Liver (tissue), 3 donors: ENCODE results near the gene KRTAP20-3.

Experiments
- FOXA1 ChIP-seq: IDR thresholded peaks from 2 replicates; pipeline ENCODE4 v1.6.1; 2016; ENCODE audit warnings: antibody characterized with exemption
- GABPA ChIP-seq, 2 donors: IDR thresholded peaks in 1 of 2; conservative IDR thresholded peaks in 1 of 2; 2 replicates each; pipeline ENCODE4 v1.6.1; 2016; ENCODE audit warnings: antibody characterized with exemption in 2 of 2, mild to moderate bottlenecking in 1 of 2, moderate library complexity in 1 of 2
- JUND ChIP-seq, 2 donors: IDR thresholded peaks; 2 replicates each; pipeline ENCODE4 v1.6.1; 2016; ENCODE audit warnings: antibody characterized with exemption in 2 of 2
- RAD21 ChIP-seq, 2 donors: IDR thresholded peaks; 2 replicates each; pipeline ENCODE4 v1.6.1; 2016; ENCODE audit warnings: antibody characterized with exemption in 2 of 2, mild to moderate bottlenecking in 2 of 2
- RXRA ChIP-seq, 2 donors: IDR thresholded peaks; 2 replicates each; pipeline ENCODE4 v1.6.1; 2017 to 2018; ENCODE audit warnings: antibody characterized with exemption in 2 of 2, mild to moderate bottlenecking in 1 of 2
- SP1 ChIP-seq: IDR thresholded peaks from 2 replicates; pipeline ENCODE4 v1.6.1; 2018; ENCODE audit warnings: antibody characterized with exemption, mild to moderate bottlenecking
- TAF1 ChIP-seq: conservative IDR thresholded peaks from 2 replicates; pipeline ENCODE4 v1.6.1; 2016; ENCODE audit warnings: antibody characterized with exemption, mild to moderate bottlenecking
- YY1 ChIP-seq: IDR thresholded peaks from 2 replicates; pipeline ENCODE4 v1.6.1; 2016; ENCODE audit warnings: antibody characterized with exemption, mild to moderate bottlenecking
- TF ChIP-seq, protein P1 (sequence below): fragments of 150-350 bp; IDR thresholded peaks from 2 replicates; pipeline ENCODE4 v1.5.1; 2017; ENCODE audit warnings: improper control_type of control experiment, low read depth, low read length; ENCODE audit not compliant: missing input control
- TF ChIP-seq, protein P2 (sequence below): IDR thresholded peaks from 2 replicates; pipeline ENCODE4 v1.6.1; 2016; ENCODE audit warnings: antibody characterized with exemption, mild to moderate bottlenecking
- TF ChIP-seq, protein P3 (sequence below): IDR thresholded peaks from 2 replicates; pipeline ENCODE4 v1.6.1; 2016; ENCODE audit warnings: antibody characterized with exemption
- TF ChIP-seq, protein P4 (sequence below): IDR thresholded peaks from 2 replicates; pipeline ENCODE4 v1.6.1; 2016; ENCODE audit warnings: antibody characterized with exemption
- TF ChIP-seq, protein P5 (sequence below): IDR thresholded peaks from 2 replicates; pipeline ENCODE4 v1.6.1; 2016; ENCODE audit warnings: antibody characterized with exemption
- donor health status: healthy.
- donor health status: healthy.

DNA sequence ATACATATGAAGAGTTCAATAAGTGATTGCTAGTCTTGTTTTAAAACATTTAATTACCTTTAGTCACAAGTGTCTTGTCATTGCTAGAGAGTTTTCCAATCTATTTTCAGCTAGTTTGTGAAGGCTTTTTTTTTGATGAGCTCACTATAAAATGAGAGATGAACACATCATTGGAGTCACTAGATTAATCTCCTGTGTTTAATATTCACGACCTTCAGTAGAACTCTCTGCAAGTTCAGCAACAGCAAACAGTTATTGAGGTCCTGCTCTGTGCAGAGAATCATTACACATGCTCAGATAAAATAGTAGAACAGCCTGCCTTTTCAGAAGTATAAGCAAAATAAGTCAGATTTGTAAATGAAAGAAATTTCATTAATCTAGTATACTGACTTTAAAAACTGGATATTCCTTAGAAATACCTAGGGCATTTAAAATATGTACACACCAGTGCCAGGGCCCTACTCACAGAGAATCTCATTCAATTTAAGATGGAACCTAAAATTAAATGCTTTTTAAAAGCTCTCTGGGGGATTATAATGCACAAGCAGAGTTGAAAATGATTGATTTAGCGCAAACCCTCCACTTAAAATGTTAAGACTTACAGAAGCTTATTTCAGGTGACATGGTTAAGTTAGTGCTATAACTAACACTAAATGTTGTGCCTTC is 30.5 kb downstream of the KRTAP20-3 start:
- TF ChIP-seq SP1 (no peak), RXRA (IDR thresholded peaks at IDR 0.05) (no peak), TAF1 (no peak), YY1 (no peak), GABPA (IDR thresholded peaks at IDR 0.05 in 1 of 2, conservative IDR thresholded peaks at IDR 0.05 in 1 of 2) (no peak), JUND (IDR thresholded peaks at IDR 0.05) (no peak), RAD21 (IDR thresholded peaks at IDR 0.05) (no peak), FOXA1 (no peak)
- TF ChIP-seq, protein P1, sequence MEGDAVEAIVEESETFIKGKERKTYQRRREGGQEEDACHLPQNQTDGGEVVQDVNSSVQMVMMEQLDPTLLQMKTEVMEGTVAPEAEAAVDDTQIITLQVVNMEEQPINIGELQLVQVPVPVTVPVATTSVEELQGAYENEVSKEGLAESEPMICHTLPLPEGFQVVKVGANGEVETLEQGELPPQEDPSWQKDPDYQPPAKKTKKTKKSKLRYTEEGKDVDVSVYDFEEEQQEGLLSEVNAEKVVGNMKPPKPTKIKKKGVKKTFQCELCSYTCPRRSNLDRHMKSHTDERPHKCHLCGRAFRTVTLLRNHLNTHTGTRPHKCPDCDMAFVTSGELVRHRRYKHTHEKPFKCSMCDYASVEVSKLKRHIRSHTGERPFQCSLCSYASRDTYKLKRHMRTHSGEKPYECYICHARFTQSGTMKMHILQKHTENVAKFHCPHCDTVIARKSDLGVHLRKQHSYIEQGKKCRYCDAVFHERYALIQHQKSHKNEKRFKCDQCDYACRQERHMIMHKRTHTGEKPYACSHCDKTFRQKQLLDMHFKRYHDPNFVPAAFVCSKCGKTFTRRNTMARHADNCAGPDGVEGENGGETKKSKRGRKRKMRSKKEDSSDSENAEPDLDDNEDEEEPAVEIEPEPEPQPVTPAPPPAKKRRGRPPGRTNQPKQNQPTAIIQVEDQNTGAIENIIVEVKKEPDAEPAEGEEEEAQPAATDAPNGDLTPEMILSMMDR, result no peak
- TF ChIP-seq, protein P2, sequence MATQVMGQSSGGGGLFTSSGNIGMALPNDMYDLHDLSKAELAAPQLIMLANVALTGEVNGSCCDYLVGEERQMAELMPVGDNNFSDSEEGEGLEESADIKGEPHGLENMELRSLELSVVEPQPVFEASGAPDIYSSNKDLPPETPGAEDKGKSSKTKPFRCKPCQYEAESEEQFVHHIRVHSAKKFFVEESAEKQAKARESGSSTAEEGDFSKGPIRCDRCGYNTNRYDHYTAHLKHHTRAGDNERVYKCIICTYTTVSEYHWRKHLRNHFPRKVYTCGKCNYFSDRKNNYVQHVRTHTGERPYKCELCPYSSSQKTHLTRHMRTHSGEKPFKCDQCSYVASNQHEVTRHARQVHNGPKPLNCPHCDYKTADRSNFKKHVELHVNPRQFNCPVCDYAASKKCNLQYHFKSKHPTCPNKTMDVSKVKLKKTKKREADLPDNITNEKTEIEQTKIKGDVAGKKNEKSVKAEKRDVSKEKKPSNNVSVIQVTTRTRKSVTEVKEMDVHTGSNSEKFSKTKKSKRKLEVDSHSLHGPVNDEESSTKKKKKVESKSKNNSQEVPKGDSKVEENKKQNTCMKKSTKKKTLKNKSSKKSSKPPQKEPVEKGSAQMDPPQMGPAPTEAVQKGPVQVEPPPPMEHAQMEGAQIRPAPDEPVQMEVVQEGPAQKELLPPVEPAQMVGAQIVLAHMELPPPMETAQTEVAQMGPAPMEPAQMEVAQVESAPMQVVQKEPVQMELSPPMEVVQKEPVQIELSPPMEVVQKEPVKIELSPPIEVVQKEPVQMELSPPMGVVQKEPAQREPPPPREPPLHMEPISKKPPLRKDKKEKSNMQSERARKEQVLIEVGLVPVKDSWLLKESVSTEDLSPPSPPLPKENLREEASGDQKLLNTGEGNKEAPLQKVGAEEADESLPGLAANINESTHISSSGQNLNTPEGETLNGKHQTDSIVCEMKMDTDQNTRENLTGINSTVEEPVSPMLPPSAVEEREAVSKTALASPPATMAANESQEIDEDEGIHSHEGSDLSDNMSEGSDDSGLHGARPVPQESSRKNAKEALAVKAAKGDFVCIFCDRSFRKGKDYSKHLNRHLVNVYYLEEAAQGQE, result no peak
- TF ChIP-seq, protein P3, sequence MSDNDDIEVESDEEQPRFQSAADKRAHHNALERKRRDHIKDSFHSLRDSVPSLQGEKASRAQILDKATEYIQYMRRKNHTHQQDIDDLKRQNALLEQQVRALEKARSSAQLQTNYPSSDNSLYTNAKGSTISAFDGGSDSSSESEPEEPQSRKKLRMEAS, result no peak
- TF ChIP-seq, protein P4, sequence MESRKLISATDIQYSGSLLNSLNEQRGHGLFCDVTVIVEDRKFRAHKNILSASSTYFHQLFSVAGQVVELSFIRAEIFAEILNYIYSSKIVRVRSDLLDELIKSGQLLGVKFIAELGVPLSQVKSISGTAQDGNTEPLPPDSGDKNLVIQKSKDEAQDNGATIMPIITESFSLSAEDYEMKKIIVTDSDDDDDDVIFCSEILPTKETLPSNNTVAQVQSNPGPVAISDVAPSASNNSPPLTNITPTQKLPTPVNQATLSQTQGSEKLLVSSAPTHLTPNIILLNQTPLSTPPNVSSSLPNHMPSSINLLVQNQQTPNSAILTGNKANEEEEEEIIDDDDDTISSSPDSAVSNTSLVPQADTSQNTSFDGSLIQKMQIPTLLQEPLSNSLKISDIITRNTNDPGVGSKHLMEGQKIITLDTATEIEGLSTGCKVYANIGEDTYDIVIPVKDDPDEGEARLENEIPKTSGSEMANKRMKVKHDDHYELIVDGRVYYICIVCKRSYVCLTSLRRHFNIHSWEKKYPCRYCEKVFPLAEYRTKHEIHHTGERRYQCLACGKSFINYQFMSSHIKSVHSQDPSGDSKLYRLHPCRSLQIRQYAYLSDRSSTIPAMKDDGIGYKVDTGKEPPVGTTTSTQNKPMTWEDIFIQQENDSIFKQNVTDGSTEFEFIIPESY, result no peak
- TF ChIP-seq, protein P5, sequence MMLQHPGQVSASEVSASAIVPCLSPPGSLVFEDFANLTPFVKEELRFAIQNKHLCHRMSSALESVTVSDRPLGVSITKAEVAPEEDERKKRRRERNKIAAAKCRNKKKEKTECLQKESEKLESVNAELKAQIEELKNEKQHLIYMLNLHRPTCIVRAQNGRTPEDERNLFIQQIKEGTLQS, result no peak
